Gastrocnemius medialis (tissue), 4 donors: ENCODE results near the gene CEND1. TPM values are rescaled to one million over a fixed set of nuclear protein-coding genes. Genes with fewer than 3 reads are reported as not detected.

ENCODE experiments used
- ATAC-seq, 2 donors: fragments of 150-250 bp; one replicate each; pipeline ENCODE4 v1.9.1; 2016
- DNase-seq, 2 donors: peaks; one replicate each; pipeline ENCODE4 v3.0.0-alpha.2; 2019
- H3K27ac ChIP-seq, 4 donors: fragments of 200-600 bp; sonication (generic); 1 replicate in 1 of 4; 2 replicates in 3 of 4; pipeline ENCODE4 v1.5.1; 2016 to 2018; ENCODE audit warnings: mild to moderate bottlenecking in 2 of 4, moderate library complexity in 1 of 4
- H3K27me3 ChIP-seq, 3 donors: fragments of 200-600 bp; sonication (generic) in 2 of 3; 1 replicate in 1 of 3; 2 replicates in 2 of 3; pipeline versions ENCODE4 v1.5.1 to v1.6.0; 2016 to 2019; ENCODE audit warnings: mild to moderate bottlenecking in 1 of 3, moderate library complexity in 1 of 3
- H3K36me3 ChIP-seq, 2 donors: fragments of 200-600 bp; sonication (generic) in 1 of 2; one replicate each; pipeline ENCODE4 v1.5.1; 2017 to 2018
- H3K4me1 ChIP-seq, 2 donors: fragments of 200-600 bp; sonication (generic) in 1 of 2; one replicate each; pipeline ENCODE4 v1.5.1; 2016 to 2017; ENCODE audit warnings: mild to moderate bottlenecking in 2 of 2
- H3K4me3 ChIP-seq, 4 donors: fragments of 200-600 bp; sonication (generic) in 3 of 4; 1 replicate in 1 of 4; 2 replicates in 3 of 4; pipeline ENCODE4 v1.5.1; 2016 to 2019; ENCODE audit warnings: mild to moderate bottlenecking in 2 of 4
- H3K9me3 ChIP-seq, 3 donors: fragments of 200-600 bp; sonication (generic) in 2 of 3; 1 replicate in 1 of 3; 2 replicates in 2 of 3; pipeline ENCODE4 v1.5.1; 2016 to 2019
- CTCF ChIP-seq, 5 experiments: fragments of 450-650 bp in 3 of 5; fragments of 200-600 bp in 2 of 5; sonication (generic) in 2 of 5; IDR thresholded peaks in 4 of 5; conservative IDR thresholded peaks in 1 of 5; 1 replicate in 4 of 5; 2 replicates in 1 of 5; pipeline ENCODE4 v1.5.1; 2016 to 2019; ENCODE audit warnings: antibody characterized with exemption in 5 of 5, mild to moderate bottlenecking in 3 of 5, moderate library complexity in 3 of 5
- POLR2A ChIP-seq, 2 donors: fragments of 450-650 bp; IDR thresholded peaks; one replicate each; pipeline ENCODE4 v1.6.1; 2017; ENCODE audit warnings: antibody characterized with exemption in 2 of 2, mild to moderate bottlenecking in 2 of 2, moderate library complexity in 2 of 2
- in situ Hi-C, 4 donors: fragments of 200-750 bp; cut with MboI; loops; one replicate each; pipeline versions ENCODE4 v1.15.0 to v1.8.0; 2017; ENCODE audit warnings: low sequenced_read_pairs in 4 of 4
- intact Hi-C: fragments of 100-400 bp; cut with DNase I; formaldehyde crosslinking; loops from one replicate; pipeline ENCODE4 v1.15.1; 2023; ENCODE audit warnings: low total_unique reads
- total RNA-seq, 4 donors: library from RNA; depleted of rRNA; stranded (reverse); fragments of >200 nt; gene quantifications; one replicate each; pipeline versions ENCODE4 v1.1.0 to v1.2.3, GENCODE V29; 2016

The CEND1 gene
- total RNA-seq, 4 donors from 2014 or later = 0.20 TPM; not detected in 3

GRCh38 chr11:783581-784015 lies 6.3 kb downstream of the CEND1 start:
- in situ Hi-C loops = no loop called here

GRCh38 chr11:782264-783174 lies 7.4 kb downstream of the CEND1 start:
- in situ Hi-C loops = no loop called here
- no peak for TF ChIP-seq CTCF (IDR thresholded peaks at IDR 0.05 in 4 of 5, conservative IDR thresholded peaks at IDR 0.05 in 1 of 5)
- TF ChIP-seq POLR2A (IDR thresholded peaks at IDR 0.05) = no peak
- H3K4me3 ChIP-seq = no peak overlapping the region
- DNase-seq = no peak
- H3K36me3 ChIP-seq = no peaks in the 10 kb centered on the region
- H3K4me1 ChIP-seq = peaks cover 15 to 27% of the 10 kb centered on the region in 2 donors
- ATAC-seq = no peak
- H3K27me3 ChIP-seq = no peaks in the 10 kb centered on the region
- intact Hi-C loops = no loop called here
- no peaks in the 10 kb centered on the region for H3K9me3 ChIP-seq
- peak overlapping the region; percentile 73 to 86 (median 80) for H3K27ac ChIP-seq

More at GRCh38 chr11:783581-784015, 6.3 kb downstream of the CEND1 start:
- Histone ChIP-seq H3K27me3 (peaks cover 4 to 8% (median 7%) of the 10 kb centered on the region in 3 donors), H3K9me3 (no peaks in the 10 kb centered on the region), H3K4me1 (peaks cover 11 to 19% of the 10 kb centered on the region in 2 donors), H3K27ac (peak overlapping the region; percentile 73 to 86 (median 80)), H3K4me3 (no peak overlapping the region), H3K36me3 (no peaks in the 10 kb centered on the region)
- intact Hi-C loops = no loop called here
- ATAC-seq = peak; percentile 95 to 96
- TF ChIP-seq CTCF (IDR thresholded peaks at IDR 0.05 in 4 of 5, conservative IDR thresholded peaks at IDR 0.05 in 1 of 5) = peak; percentile 52 to 73 (median 70)
- TF ChIP-seq POLR2A (IDR thresholded peaks at IDR 0.05) = peak; percentile 34 to 60
- DNase-seq = peak; percentile 90 to 97

- Histone ChIP-seq H3K4me1 (peaks cover 28 to 45% of the 10 kb centered on the region in 2 donors), H3K4me3 (no peak overlapping the region), H3K27me3 (no peaks in the 10 kb centered on the region), H3K9me3 (no peaks in the 10 kb centered on the region), H3K27ac (no peak overlapping the region), H3K36me3 (no peaks in the 10 kb centered on the region)
- in situ Hi-C loops = no loop called here
- no peak for DNase-seq
- intact Hi-C loops = no loop called here
- TF ChIP-seq POLR2A (IDR thresholded peaks at IDR 0.05) = no peak
- no peak for TF ChIP-seq CTCF (IDR thresholded peaks at IDR 0.05 in 4 of 5, conservative IDR thresholded peaks at IDR 0.05 in 1 of 5)
- no peak for ATAC-seq
Measured at GRCh38 chr11:779955-780532, 9.8 kb downstream of the CEND1 start.

GRCh38 chr11:778976-779954 lies 10.6 kb downstream of the CEND1 start:
- DNase-seq (no peak), ATAC-seq (no peak)
- Histone ChIP-seq H3K9me3 (no peaks in the 10 kb centered on the region), H3K4me1 (peaks cover 28 to 44% of the 10 kb centered on the region in 2 donors), H3K27ac (no peak overlapping the region), H3K4me3 (no peak overlapping the region), H3K36me3 (no peaks in the 10 kb centered on the region), H3K27me3 (no peaks in the 10 kb centered on the region)
- TF ChIP-seq CTCF (IDR thresholded peaks at IDR 0.05 in 4 of 5, conservative IDR thresholded peaks at IDR 0.05 in 1 of 5) (no peak), POLR2A (IDR thresholded peaks at IDR 0.05) (no peak)
- intact Hi-C loops (no loop called here), in situ Hi-C loops (no loop called here)
